ENCODE results near the gene CAND1.

DNA sequence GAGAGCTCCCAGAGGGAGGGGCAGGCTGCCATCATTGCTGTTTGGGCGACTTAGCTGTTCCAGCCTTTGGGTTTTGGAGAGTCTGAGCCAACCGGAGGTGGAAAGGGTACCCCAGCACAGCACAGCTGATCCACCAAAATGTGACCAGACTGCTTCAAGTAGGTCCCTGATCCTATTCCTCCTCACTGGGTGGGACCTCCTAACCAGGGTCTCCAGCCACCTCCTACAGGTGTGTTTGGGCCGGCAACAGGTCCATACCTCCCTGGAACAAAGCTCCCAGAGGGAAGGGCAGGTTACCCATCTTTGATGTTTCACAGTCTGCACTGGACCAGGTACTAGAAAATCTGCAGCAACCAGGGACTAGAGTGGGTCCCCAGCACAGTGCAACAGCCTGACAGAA, 53.8 kb downstream of the CAND1 start:
- TF ChIP-seq POLR2AphosphoS5 (IDR thresholded peaks at IDR 0.05; ENCODE audit: low read depth, low read length) (no peak; the same call in 1 of the 2 replicates), TAF1 (IDR thresholded peaks at IDR 0.05; ENCODE audit: borderline replicate concordance, insufficient read depth, low read length) (no peak)
- TF ChIP-seq, protein P1, sequence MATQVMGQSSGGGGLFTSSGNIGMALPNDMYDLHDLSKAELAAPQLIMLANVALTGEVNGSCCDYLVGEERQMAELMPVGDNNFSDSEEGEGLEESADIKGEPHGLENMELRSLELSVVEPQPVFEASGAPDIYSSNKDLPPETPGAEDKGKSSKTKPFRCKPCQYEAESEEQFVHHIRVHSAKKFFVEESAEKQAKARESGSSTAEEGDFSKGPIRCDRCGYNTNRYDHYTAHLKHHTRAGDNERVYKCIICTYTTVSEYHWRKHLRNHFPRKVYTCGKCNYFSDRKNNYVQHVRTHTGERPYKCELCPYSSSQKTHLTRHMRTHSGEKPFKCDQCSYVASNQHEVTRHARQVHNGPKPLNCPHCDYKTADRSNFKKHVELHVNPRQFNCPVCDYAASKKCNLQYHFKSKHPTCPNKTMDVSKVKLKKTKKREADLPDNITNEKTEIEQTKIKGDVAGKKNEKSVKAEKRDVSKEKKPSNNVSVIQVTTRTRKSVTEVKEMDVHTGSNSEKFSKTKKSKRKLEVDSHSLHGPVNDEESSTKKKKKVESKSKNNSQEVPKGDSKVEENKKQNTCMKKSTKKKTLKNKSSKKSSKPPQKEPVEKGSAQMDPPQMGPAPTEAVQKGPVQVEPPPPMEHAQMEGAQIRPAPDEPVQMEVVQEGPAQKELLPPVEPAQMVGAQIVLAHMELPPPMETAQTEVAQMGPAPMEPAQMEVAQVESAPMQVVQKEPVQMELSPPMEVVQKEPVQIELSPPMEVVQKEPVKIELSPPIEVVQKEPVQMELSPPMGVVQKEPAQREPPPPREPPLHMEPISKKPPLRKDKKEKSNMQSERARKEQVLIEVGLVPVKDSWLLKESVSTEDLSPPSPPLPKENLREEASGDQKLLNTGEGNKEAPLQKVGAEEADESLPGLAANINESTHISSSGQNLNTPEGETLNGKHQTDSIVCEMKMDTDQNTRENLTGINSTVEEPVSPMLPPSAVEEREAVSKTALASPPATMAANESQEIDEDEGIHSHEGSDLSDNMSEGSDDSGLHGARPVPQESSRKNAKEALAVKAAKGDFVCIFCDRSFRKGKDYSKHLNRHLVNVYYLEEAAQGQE (IDR thresholded peaks at IDR 0.05; ENCODE audit: insufficient read depth in 1 of 2, low read depth in 2 of 2, low read length in 2 of 2), result no peak

Measured in PFSK-1 (cell line).